Stimulated activated CD4-positive, alpha-beta T cell treated with anti-CD3 and anti-CD28 coated beads, Interleukin-2, amount 100 ng/mL, for 48 hours (primary cell): Measurements from ENCODE around the gene RBM17.
"Not testable (repeated sequence)": the region's sequence is repeated elsewhere in the genome, so short reads cannot be mapped to it uniquely, and the experiment has no call there.

Experiments used
- DNase-seq, 2 donors: peaks; one replicate each; pipeline ENCODE4 v3.0.0-alpha.2; 2020

RBM17 gene

GRCh38 chr10:6139470-6139869, 50.6 kb downstream of the RBM17 start:
- DNase-seq, result no peak

- DNase-seq, result no peak
These were observed 51.5 kb downstream of the RBM17 start for GRCh38 chr10:6140141-6140841.

- DNase-seq, result no peak
These were observed 52.1 kb downstream of the RBM17 start for GRCh38 chr10:6140965-6141295.

- peak in 1 of 2 donors; percentile 43 for DNase-seq
These were observed 52.7 kb downstream of the RBM17 start for GRCh38 chr10:6141296-6142151.

GRCh38 chr10:6142186-6142585, 53.4 kb downstream of the RBM17 start:
- DNase-seq, result not testable (repeated sequence)

GRCh38 chr10:6142644-6143043, 53.8 kb downstream of the RBM17 start:
- no peak for DNase-seq

- DNase-seq, result no peak
These were observed 54.3 kb downstream of the RBM17 start for GRCh38 chr10:6143181-6143580.

GRCh38 chr10:6144406-6145165, 55.8 kb downstream of the RBM17 start:
- peak; percentile 82 to 84 for DNase-seq

- DNase-seq, result no peak
These were observed 56.5 kb downstream of the RBM17 start for GRCh38 chr10:6145166-6145987.

GRCh38 chr10:6146013-6146785, 57.4 kb downstream of the RBM17 start:
- no peak for DNase-seq

- no peak for DNase-seq
These were observed 58.1 kb downstream of the RBM17 start for GRCh38 chr10:6146921-6147320.

GRCh38 chr10:6148251-6148701, 59.4 kb downstream of the RBM17 start:
- DNase-seq, result no peak

- no peak for DNase-seq
These were observed 60.1 kb downstream of the RBM17 start for GRCh38 chr10:6148908-6149307.

GRCh38 chr10:6151087-6151977, 62.5 kb downstream of the RBM17 start:
- no peak for DNase-seq

GRCh38 chr10:6153845-6154244, 65.0 kb downstream of the RBM17 start:
- no peak for DNase-seq

- DNase-seq, result no peak
These were observed 65.7 kb downstream of the RBM17 start for GRCh38 chr10:6154566-6154965.

GRCh38 chr10:6158276-6158675, 69.4 kb downstream of the RBM17 start:
- DNase-seq, result no peak

- no peak for DNase-seq
These were observed 73.1 kb downstream of the RBM17 start for GRCh38 chr10:6161921-6162320.

- DNase-seq, result no peak
These were observed 73.9 kb downstream of the RBM17 start for GRCh38 chr10:6162589-6163356.
